A673 (cell line): ENCODE results near the gene ANKRD37.

Experiments used
- EZH2 ChIP-seq: fragments of 200-600 bp; sonication (generic); IDR thresholded peaks from 2 replicates; pipeline ENCODE4 v1.6.1; 2017; ENCODE audit warnings: borderline replicate concordance, low read depth, mild to moderate bottlenecking, mixed read lengths, antibody characterized with exemption, low read length; ENCODE audit not compliant: poor library complexity, severe bottlenecking
- TF ChIP-seq, protein P1 (sequence below): fragments of 300-800, 200-600 bp; sonication (generic); conservative IDR thresholded peaks from 2 replicates; pipeline ENCODE4 v1.5.1; 2017; ENCODE audit warnings: low read depth, mild to moderate bottlenecking, antibody characterized with exemption, low read length, moderate library complexity, mixed read lengths

DNA sequence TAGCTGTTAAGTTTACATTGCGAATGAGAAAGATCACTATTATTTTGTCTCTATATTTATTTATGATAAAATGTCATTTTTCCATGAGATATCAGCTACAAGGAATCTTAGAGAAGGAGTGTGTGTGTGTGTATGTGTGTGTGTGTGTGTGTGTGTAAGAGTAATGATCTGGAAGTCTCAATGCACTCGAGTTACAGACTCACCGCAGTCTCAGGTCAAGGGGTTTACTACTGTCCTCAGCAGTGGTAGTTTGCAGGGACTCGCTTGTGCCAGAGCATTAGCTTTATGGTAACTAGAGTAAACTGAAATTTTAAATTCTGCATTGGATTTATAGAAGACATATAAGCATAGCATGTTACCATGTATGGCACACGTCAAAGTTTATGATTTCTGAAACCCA is 31.8 kb upstream of the ANKRD37 start:
- TF ChIP-seq, protein P1, sequence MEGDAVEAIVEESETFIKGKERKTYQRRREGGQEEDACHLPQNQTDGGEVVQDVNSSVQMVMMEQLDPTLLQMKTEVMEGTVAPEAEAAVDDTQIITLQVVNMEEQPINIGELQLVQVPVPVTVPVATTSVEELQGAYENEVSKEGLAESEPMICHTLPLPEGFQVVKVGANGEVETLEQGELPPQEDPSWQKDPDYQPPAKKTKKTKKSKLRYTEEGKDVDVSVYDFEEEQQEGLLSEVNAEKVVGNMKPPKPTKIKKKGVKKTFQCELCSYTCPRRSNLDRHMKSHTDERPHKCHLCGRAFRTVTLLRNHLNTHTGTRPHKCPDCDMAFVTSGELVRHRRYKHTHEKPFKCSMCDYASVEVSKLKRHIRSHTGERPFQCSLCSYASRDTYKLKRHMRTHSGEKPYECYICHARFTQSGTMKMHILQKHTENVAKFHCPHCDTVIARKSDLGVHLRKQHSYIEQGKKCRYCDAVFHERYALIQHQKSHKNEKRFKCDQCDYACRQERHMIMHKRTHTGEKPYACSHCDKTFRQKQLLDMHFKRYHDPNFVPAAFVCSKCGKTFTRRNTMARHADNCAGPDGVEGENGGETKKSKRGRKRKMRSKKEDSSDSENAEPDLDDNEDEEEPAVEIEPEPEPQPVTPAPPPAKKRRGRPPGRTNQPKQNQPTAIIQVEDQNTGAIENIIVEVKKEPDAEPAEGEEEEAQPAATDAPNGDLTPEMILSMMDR = no peak
- no peak for TF ChIP-seq EZH2
